ENCODE results near the gene BMF. TPM values are rescaled to one million over a fixed set of nuclear protein-coding genes. Genes with fewer than 3 reads are reported as not detected.
"Not testable (repeated sequence)": the region's sequence is repeated elsewhere in the genome, so short reads cannot be mapped to it uniquely, and the experiment has no call there.

Gene BMF
- total RNA-seq, 4 donors from 2014 or later, result 4.6 to 8.3 (median 6.3) TPM

DNA sequence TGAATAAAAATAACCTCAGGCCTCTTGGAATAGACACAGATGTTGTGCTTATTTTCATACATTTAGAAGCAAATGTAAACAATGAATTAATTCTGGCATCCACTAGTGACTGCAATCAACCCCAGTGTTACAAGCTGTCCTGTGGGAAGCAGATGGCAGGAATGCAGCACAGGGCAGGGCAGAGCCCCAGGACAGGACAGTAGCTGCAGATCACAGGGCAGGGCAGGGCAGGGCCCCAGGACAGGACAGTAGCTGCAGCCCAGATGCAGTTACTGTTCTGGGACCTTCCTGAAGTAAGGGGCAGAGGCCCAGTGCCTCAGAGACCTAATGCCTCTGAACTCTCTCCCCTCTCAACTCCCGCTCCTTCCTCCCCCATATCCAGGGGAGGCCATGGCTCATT, 14.3 kb upstream of the BMF start:
- H3K9me3 ChIP-seq; intact Hi-C loops (cut with DNase I); H3K4me1 ChIP-seq; H3K27ac ChIP-seq (replicated peaks in 1 of 4); H3K4me3 ChIP-seq; H3K36me3 ChIP-seq; DNase-seq (ENCODE audit: extremely low spot score); H3K27me3 ChIP-seq: not testable (repeated sequence)
- 94% methylated on average over 1 of the region's 1 CpG for WGBS

DNA sequence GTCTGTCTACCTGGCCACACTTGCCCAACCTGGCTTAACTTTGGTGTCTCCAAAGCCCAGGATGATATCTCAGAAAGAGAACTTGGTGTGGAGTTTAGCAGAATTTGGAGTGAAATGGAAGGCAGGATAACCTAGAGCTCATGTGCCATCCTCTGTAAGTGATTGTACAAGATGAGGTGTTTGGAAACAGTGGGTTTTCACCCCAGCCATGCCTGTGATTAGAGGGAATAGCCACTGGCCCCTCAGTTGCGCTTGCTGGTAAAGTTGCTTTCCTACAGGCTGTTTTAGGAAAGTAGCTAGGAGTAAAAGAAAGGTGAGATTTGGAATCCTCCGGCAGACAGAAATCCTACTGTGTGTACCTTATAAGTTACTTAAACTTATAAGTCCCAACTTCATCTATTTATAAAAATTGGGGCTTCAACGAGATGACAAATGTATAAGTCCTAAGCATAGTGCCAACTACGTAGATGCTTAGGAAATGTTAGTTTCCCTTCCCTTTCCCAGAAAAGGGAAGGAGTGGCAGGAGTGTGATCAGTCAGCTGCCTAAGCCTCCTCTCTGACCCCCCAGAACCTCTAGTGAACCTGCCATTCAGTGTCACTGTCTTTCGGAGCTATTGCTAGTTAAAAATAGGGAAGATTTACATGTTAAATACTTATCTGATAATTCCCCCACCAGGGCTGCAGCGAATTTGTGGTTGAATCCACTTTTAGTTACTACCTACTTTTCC, 13.4 kb upstream of the BMF start:
- Histone ChIP-seq H3K36me3 (no peaks in the 10 kb centered on the region), H3K27ac (replicated peaks in 1 of 4) (no peak overlapping the region), H3K27me3 (no peaks in the 10 kb centered on the region), H3K4me1 (no peaks in the 10 kb centered on the region), H3K9me3 (no peaks in the 10 kb centered on the region), H3K4me3 (no peak overlapping the region)
- no peak for DNase-seq (ENCODE audit: extremely low spot score)
- WGBS, result 77% methylated on average over 6 of the region's 6 CpGs
- intact Hi-C loops (cut with DNase I), result no loop called here
- TF ChIP-seq POLR2AphosphoS5 (IDR thresholded peaks at IDR 0.05) (no peak), POLR2A (IDR thresholded peaks at IDR 0.05; ENCODE audit: low read depth) (no peak), EP300 (IDR thresholded peaks at IDR 0.05) (no peak)
- TF ChIP-seq, protein P1, sequence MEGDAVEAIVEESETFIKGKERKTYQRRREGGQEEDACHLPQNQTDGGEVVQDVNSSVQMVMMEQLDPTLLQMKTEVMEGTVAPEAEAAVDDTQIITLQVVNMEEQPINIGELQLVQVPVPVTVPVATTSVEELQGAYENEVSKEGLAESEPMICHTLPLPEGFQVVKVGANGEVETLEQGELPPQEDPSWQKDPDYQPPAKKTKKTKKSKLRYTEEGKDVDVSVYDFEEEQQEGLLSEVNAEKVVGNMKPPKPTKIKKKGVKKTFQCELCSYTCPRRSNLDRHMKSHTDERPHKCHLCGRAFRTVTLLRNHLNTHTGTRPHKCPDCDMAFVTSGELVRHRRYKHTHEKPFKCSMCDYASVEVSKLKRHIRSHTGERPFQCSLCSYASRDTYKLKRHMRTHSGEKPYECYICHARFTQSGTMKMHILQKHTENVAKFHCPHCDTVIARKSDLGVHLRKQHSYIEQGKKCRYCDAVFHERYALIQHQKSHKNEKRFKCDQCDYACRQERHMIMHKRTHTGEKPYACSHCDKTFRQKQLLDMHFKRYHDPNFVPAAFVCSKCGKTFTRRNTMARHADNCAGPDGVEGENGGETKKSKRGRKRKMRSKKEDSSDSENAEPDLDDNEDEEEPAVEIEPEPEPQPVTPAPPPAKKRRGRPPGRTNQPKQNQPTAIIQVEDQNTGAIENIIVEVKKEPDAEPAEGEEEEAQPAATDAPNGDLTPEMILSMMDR (IDR thresholded peaks at IDR 0.05), result no peak

DNA sequence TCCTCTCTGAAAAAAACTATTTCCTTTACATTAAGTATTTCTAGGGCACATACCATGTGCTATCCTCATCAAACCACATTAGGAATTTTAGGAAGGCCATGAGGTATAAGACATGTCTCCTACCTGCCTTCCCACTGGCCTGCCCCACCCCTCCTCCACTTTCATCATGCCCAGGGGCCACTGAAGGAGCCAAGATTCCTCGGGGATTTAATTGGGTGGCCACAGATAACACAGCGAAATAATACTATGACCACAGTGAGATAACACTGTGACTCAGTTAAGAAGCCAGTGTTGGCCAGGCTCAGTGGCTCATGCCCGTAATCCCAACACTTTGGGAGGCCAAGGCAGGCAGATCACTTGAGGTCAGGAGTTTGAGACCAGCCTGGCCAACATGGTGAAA, 9.8 kb upstream of the BMF start:
- TF ChIP-seq, protein P1 (IDR thresholded peaks at IDR 0.05), result no peak
- TF ChIP-seq POLR2A (IDR thresholded peaks at IDR 0.05; ENCODE audit: low read depth) (no peak), POLR2AphosphoS5 (IDR thresholded peaks at IDR 0.05) (no peak), EP300 (IDR thresholded peaks at IDR 0.05) (no peak)
- Histone ChIP-seq H3K27me3 (no peaks in the 10 kb centered on the region), H3K4me3 (no peak overlapping the region), H3K27ac (replicated peaks in 1 of 4) (no peak overlapping the region), H3K4me1 (no peaks in the 10 kb centered on the region), H3K36me3 (no peaks in the 10 kb centered on the region), H3K9me3 (no peaks in the 10 kb centered on the region)
- WGBS, result 81% methylated on average over 3 of the region's 3 CpGs
- no peak for DNase-seq (ENCODE audit: extremely low spot score)
- intact Hi-C loops (cut with DNase I), result no loop called here

DNA sequence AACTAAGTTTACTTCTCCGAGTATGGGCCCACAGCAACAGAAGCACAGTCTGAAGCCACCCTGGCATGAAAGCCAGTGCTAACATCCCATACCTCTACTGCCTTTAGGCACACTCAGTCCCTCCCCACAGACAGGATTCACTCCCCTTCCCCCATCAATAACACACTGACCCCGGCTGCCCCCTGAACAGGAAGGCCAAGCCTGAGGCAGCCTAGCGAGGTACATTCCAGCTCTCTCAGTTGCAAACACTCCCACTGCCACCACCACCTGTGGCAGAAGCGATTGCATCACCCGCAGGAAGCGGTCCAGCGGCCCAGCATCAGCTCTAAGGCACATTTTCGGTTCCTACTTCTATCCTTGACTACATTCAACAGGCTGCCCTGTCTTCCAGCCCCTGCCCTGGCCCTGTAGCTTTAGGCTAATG, 7.0 kb upstream of the BMF start:
- no peaks in the 10 kb centered on the region for H3K9me3 ChIP-seq
- no peaks in the 10 kb centered on the region for H3K36me3 ChIP-seq
- intact Hi-C loops (cut with DNase I), result no loop called here
- no peaks in the 10 kb centered on the region for H3K27me3 ChIP-seq
- no peak for TF ChIP-seq POLR2AphosphoS5 (IDR thresholded peaks at IDR 0.05)
- no peak for TF ChIP-seq POLR2A (IDR thresholded peaks at IDR 0.05; ENCODE audit: low read depth)
- TF ChIP-seq, protein P1 (IDR thresholded peaks at IDR 0.05), result no peak
- TF ChIP-seq EP300 (IDR thresholded peaks at IDR 0.05), result no peak
- H3K27ac ChIP-seq (replicated peaks in 1 of 4), result no peak overlapping the region
- DNase-seq (ENCODE audit: extremely low spot score), result no peak
- 58% methylated on average over 8 of the region's 8 CpGs for WGBS
- no peaks in the 10 kb centered on the region for H3K4me1 ChIP-seq
- no peak overlapping the region for H3K4me3 ChIP-seq

DNA sequence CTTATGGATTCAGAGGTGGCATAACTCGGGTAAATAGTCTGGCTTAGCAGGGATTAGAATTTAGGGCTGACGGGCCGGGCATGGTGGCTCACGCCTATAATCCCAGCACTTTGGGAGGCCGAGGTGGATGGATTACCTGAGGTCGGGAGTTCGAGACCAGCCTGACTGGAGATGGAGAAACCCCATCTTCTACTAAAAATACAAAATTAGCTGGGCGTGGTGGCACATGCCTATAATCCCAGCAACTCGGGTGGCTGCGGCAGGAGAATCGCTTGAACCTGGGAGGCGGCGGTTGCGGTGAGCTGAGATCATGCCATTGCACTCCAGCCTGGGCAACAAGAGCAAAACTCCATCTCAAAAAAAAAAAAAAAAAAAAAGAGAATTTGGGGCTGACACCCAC, 6.4 kb upstream of the BMF start:
- H3K4me1 ChIP-seq; H3K36me3 ChIP-seq; H3K27me3 ChIP-seq; DNase-seq (ENCODE audit: extremely low spot score); H3K27ac ChIP-seq (replicated peaks in 1 of 4); intact Hi-C loops (cut with DNase I); H3K9me3 ChIP-seq; H3K4me3 ChIP-seq: not testable (repeated sequence)
- 94% methylated on average over 9 of the region's 14 CpGs for WGBS

DNA sequence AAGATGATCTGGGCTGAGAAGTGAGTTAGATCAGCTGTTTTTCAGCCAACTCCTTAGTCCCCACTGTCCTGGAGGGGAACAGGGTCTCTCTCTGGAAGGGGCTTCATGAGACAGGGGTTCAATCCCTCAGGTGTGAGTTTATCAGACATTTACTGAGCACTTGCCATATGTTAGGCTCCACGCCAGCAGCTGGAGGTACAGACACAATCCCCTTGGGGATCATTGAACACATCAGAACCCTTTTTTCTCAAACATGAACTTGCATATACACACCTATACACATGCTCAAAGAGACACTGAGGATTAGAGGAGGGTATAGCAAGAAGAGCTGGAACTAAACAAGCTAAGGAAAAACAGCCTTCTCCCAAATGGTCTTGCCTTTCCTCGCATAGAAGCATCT, 5.5 kb upstream of the BMF start:
- intact Hi-C loops (cut with DNase I), result no loop called here
- H3K9me3 ChIP-seq, result no peaks in the 10 kb centered on the region
- H3K27ac ChIP-seq (replicated peaks in 1 of 4), result no peak overlapping the region
- H3K4me3 ChIP-seq, result no peak overlapping the region
- TF ChIP-seq POLR2A (IDR thresholded peaks at IDR 0.05; ENCODE audit: low read depth), result no peak
- TF ChIP-seq, protein P1 (IDR thresholded peaks at IDR 0.05), result no peak
- no peak for TF ChIP-seq POLR2AphosphoS5 (IDR thresholded peaks at IDR 0.05)
- TF ChIP-seq EP300 (IDR thresholded peaks at IDR 0.05), result no peak
- DNase-seq (ENCODE audit: extremely low spot score), result no peak
- WGBS, result 95% methylated on average over 2 of the region's 2 CpGs
- no peaks in the 10 kb centered on the region for H3K27me3 ChIP-seq
- H3K36me3 ChIP-seq, result no peaks in the 10 kb centered on the region
- peaks cover 0 to 6% (median 4%) of the 10 kb centered on the region in 4 donors for H3K4me1 ChIP-seq
